Measurements from ENCODE around the gene MICU1.

The MICU1 gene

GRCh38 chr10:72323108-72323749 is 302.6 kb downstream of the MICU1 start:
- DNase-seq: no peak

DNA sequence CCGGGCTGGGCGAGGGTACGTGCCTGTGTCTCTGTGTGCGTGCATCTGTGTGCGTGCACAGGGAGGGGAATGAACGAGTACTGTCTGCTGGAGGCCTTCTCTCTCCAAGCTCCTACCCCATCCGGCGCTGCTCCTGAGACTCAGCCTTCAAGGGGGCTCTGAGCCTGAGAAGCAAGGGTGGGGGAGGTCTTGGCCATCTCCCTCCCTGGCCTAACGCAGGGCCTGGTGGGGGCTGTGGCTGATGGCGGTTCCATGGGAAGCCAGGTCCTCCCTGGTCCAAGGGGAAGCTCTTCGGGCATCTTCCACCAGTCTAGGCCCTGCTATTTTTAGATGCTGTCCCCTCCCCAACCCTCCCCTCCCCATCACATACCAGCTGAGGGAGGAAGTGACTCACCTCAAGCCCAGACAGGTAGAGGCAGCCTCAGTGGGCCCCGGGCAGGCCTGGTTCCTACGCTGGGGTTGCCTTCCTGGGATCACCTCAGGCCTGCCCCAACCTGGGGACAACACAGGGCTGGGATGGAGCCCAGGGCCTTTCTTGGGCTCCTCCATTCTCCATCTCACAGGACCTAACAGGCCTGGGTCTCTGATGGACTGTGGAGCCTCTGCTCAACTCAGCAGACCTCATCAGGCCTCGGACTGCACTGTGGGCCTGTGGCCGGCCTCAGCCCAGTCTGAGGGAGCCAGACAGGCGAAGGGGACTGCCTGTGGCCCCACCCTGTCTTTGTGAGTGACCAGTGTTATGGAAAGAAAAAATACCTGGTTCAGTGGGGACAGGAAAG is 303.4 kb downstream of the MICU1 start:
- no peak for DNase-seq

- no peak for DNase-seq
Measured at GRCh38 chr10:72322030-72322279, 303.9 kb downstream of the MICU1 start.

DNA sequence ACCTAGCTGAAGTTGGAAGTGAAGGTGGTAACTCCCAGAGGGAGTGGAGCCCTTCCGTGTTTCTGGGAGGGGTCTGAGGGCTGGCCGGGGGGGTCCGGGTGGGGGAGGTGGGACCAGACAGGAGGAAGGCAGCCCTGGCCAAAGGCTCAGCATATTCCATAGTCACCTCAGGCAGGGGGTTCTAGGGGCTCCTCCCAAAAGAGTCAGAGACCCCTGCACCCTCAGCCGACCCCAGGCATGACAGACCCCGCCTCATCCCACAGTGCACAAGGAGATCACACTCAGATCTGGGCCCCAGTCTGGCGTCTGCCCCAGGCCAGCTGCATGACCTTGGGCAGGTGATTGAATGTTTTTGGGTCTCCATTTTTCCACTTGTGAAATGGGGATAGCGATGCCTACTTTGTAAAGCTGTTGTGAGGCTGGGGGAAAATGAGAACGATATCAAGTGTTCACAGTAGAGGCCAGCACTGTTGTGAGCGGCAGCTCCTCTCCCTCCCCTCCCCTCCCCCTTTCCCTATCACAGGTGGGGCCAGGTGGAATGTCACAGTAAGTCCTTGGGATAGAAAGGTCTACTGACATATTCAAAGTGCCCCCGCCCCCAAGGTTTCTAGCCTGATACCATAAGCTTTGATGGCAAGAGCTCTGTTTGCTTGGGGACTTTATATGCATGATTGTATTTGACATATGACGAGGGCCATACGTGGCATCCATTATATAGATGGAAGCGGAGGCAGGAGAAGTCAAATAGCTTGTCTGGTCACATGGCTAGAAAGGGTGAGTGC is 304.4 kb downstream of the MICU1 start:
- DNase-seq: no peak

GRCh38 chr10:72320676-72321247 is 305.1 kb downstream of the MICU1 start:
- no peak for DNase-seq

DNA sequence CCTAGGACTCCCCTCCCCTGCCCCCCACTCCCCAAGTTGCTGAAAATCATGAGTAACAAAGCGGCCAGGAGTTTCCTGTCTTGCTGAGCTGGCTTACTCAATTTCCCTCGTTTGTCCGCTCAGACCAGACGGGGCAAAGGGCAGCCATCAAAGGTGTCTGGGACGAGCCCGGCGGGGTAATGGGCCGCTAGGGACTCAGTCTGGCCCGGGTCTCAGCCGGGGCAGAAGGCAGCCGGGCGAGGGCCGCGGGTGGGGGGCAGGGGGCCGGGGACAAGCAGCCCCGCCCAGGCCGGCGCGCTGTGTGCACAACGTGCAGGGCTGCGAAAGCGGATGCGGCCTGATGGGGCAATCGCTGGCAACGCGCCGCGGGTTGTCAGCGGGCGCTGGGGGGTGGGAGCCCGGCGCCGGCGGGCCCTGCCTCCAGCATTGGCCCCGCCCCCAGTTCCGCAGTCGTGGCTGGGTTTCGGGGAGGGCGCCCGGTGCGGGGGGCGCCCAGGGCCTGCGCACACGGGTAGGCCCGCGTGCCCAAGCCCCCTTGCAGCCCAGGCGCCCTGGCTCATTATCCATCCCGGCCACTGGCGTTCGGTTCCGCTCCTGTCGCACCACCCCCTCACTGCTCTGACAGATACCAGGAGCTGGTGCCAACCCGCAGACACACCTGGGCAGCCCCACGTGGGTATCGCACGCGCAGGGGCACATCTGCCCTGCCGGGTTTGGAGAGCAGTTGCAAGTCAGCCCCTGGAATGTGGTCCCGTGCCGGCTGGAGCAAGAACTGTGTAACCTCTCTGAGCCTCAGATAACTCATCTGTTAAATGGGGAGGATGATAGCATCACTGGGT is 306.2 kb downstream of the MICU1 start:
- DNase-seq: peak; percentile 63

DNA sequence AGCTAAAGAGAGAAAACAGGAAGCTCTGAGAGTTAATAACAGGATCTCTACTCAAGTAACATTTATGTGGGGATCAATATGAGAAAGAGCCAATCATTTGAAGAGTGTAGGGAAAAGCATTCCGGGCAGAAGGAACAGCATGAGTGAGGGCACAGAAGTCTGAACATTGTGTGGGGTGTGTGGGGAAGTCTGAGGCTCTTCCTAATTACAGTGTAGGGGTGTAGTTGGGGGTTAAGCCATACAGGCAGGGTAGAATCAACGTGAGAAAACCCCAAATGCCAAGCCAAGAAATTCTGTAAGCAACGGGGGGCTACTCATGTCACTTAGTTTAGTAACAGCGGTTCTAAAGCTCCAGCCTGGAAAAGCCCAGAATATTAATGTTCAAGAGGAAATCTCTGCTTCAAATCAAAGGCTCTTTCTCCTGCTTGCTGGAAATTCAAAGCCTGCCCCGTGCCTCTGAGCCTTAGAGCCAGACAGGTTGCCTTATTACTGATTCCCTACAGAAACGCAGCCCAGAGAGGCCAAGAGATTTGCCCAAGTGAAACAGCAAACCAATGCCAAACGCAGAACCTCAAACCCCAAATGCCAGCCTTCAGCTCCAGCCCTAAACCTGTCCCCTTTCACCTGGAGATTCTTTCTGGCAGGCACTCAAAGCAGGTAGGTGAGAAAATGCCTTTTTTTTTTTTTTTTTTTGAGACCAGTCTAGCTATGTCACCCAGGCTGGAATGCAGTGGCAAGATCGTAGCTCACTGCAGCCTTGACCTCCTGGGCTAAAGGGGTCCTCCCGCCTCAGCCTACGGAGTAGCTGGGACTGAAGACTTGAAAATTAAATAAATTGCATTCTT is 307.2 kb downstream of the MICU1 start:
- no peak for DNase-seq

Data from NCI-H1105 treated with DMSO at 0.1 percent for 48 hours (cell line).